WTC11 (cell line): ENCODE results near the gene SUMO1. TPM values are rescaled to one million over a fixed set of nuclear protein-coding genes. Genes with fewer than 3 reads are reported as not detected.

ENCODE experiments used
- ATAC-seq: fragments of 200-7000 bp; cut with Tn5 transposase; 2 replicates; pipeline ENCODE4 v1.10.0; 2021; ENCODE audit warnings: mild to moderate bottlenecking, moderate library complexity
- CTCF ChIA-PET: fragments of 300-600 bp; sonication (Branson Sonifier 250); formaldehyde crosslinking; loops from one replicate; lab custom pipeline; 2021; ENCODE audit warnings: antibody characterized with exemption; lab: Charles Lee
- POLR2A ChIA-PET: fragments of 350-600 bp; sonication (Branson Sonifier 250); formaldehyde crosslinking; loops from one replicate; lab custom pipeline; 2021; ENCODE audit warnings: antibody characterized with exemption; lab: Charles Lee
- DNase-seq: peaks from one replicate; pipeline ENCODE4 v3.0.0; 2021; ENCODE audit warnings: low spot score
- H3K27ac Mint-ChIP-seq: 2 replicates; pipeline ENCODE4 v1.8.0; 2021; ENCODE audit warnings: mixed read lengths
- H3K27me3 Mint-ChIP-seq: 2 replicates; pipeline ENCODE4 v1.8.0; 2021; ENCODE audit warnings: low read depth, mild to moderate bottlenecking, moderate library complexity, mixed read lengths
- H3K36me3 Mint-ChIP-seq: 2 replicates; pipeline ENCODE4 v1.8.0; 2021; ENCODE audit warnings: mixed read lengths
- H3K4me1 Mint-ChIP-seq: 2 replicates; pipeline ENCODE4 v1.8.0; 2022; ENCODE audit warnings: mixed read lengths
- H3K4me3 Mint-ChIP-seq: 2 replicates; pipeline ENCODE4 v1.8.0; 2021; ENCODE audit warnings: mild to moderate bottlenecking, moderate library complexity, mixed read lengths
- H3K9me3 Mint-ChIP-seq: 2 replicates; pipeline ENCODE4 v1.8.0; 2021; ENCODE audit warnings: mixed read lengths
- ATF3 ChIP-seq: sonication (generic); formaldehyde crosslinking; conservative IDR thresholded peaks from 2 replicates; pipeline ENCODE4 v1.8.1; 2022; ENCODE audit warnings: mild to moderate bottlenecking, missing genetic modification reagents
- CREB1 ChIP-seq: sonication (generic); formaldehyde crosslinking; IDR thresholded peaks from 2 replicates; pipeline ENCODE4 v1.8.0; 2023; ENCODE audit warnings: mild to moderate bottlenecking, missing genetic modification reagents
- CREM ChIP-seq: sonication (generic); formaldehyde crosslinking; IDR thresholded peaks from 2 replicates; pipeline ENCODE4 v1.8.1; 2022; ENCODE audit warnings: mild to moderate bottlenecking, missing genetic modification reagents, moderate library complexity
- EMX1 ChIP-seq: fragments of 250-450 bp; sonication (Bioruptor Pico); IDR thresholded peaks from 2 replicates; pipeline ENCODE4 v1.8.0; 2021; ENCODE audit warnings: mild to moderate bottlenecking
- ESRRA ChIP-seq: sonication (generic); formaldehyde crosslinking; IDR thresholded peaks from 2 replicates; pipeline ENCODE4 v1.8.1; 2022; ENCODE audit warnings: mild to moderate bottlenecking, missing genetic modification reagents, borderline replicate concordance
- FOXJ3 ChIP-seq: sonication (generic); formaldehyde crosslinking; IDR thresholded peaks from 2 replicates; pipeline ENCODE4 v1.9.0; 2021; ENCODE audit warnings: missing genetic modification reagents, mild to moderate bottlenecking, borderline replicate concordance
- GABPB1 ChIP-seq: sonication (generic); formaldehyde crosslinking; IDR thresholded peaks from 2 replicates; pipeline ENCODE4 v1.8.1; 2023; ENCODE audit warnings: mild to moderate bottlenecking, missing genetic modification reagents
- GRHL2 ChIP-seq: fragments of 250-450 bp; sonication (Bioruptor Pico); IDR thresholded peaks from 2 replicates; pipeline ENCODE4 v1.8.0; 2022; ENCODE audit warnings: mild to moderate bottlenecking, moderate library complexity; ENCODE audit not compliant: insufficient replicate concordance, severe bottlenecking
- GTF2I ChIP-seq: fragments of 250-450 bp; sonication (Bioruptor Pico); conservative IDR thresholded peaks from 2 replicates; pipeline ENCODE4 v1.4.0; 2021; ENCODE audit warnings: mild to moderate bottlenecking
- HMGXB4 ChIP-seq: sonication (generic); formaldehyde crosslinking; IDR thresholded peaks from 2 replicates; pipeline ENCODE4 v1.8.1; 2023; ENCODE audit warnings: mild to moderate bottlenecking, moderate library complexity, missing genetic modification reagents
- NR3C1 ChIP-seq: sonication (generic); formaldehyde crosslinking; conservative IDR thresholded peaks from 2 replicates; pipeline ENCODE4 v1.8.1; 2023; ENCODE audit warnings: low read depth, mild to moderate bottlenecking, missing genetic modification reagents
- SMAD4 ChIP-seq: sonication (generic); formaldehyde crosslinking; IDR thresholded peaks from 2 replicates; pipeline ENCODE4 v1.8.0; 2022; ENCODE audit warnings: mild to moderate bottlenecking, missing genetic modification reagents
- SOX15 ChIP-seq: fragments of 250-450 bp; sonication (Bioruptor Pico); IDR thresholded peaks from 2 replicates; pipeline ENCODE4 v1.9.0; 2021; ENCODE audit warnings: mild to moderate bottlenecking
- TEAD1 ChIP-seq: sonication (generic); formaldehyde crosslinking; IDR thresholded peaks from 2 replicates; pipeline ENCODE4 v1.8.0; 2022; ENCODE audit warnings: mild to moderate bottlenecking, missing genetic modification reagents
- USF2 ChIP-seq: sonication (generic); formaldehyde crosslinking; IDR thresholded peaks from 2 replicates; pipeline ENCODE4 v1.8.1; 2023; ENCODE audit warnings: mild to moderate bottlenecking, missing genetic modification reagents, moderate library complexity
- ZNF121 ChIP-seq: sonication (generic); formaldehyde crosslinking; IDR thresholded peaks from 2 replicates; pipeline ENCODE4 v1.8.0; 2023; ENCODE audit warnings: missing genetic modification reagents
- ZNF219 ChIP-seq: sonication (generic); formaldehyde crosslinking; IDR thresholded peaks from 2 replicates; pipeline ENCODE4 v1.8.0; 2023; ENCODE audit warnings: missing genetic modification reagents, mild to moderate bottlenecking, borderline replicate concordance
- ZNF317 ChIP-seq: sonication (generic); formaldehyde crosslinking; IDR thresholded peaks from 2 replicates; pipeline ENCODE4 v1.8.1; 2023; ENCODE audit warnings: low read depth, mild to moderate bottlenecking, moderate library complexity, missing genetic modification reagents, borderline replicate concordance
- ZNF396 ChIP-seq: fragments of 250-450 bp; sonication (Bioruptor Pico); IDR thresholded peaks from 2 replicates; pipeline ENCODE4 v1.8.0; 2021; ENCODE audit warnings: mild to moderate bottlenecking, moderate library complexity, borderline replicate concordance
- ZNF425 ChIP-seq: fragments of 250-450 bp; sonication (Bioruptor Pico); conservative IDR thresholded peaks from 2 replicates; pipeline ENCODE4 v1.9.0; 2021; ENCODE audit warnings: mild to moderate bottlenecking
- ZNF532 ChIP-seq: fragments of 250-450 bp; sonication (Bioruptor Pico); IDR thresholded peaks from 2 replicates; pipeline ENCODE4 v1.9.0; 2021; ENCODE audit warnings: mild to moderate bottlenecking, borderline replicate concordance
- ZNF671 ChIP-seq: fragments of 250-450 bp; sonication (Bioruptor Pico); IDR thresholded peaks from 2 replicates; pipeline ENCODE4 v1.8.0; 2021; ENCODE audit warnings: mild to moderate bottlenecking
- total RNA-seq: library from RNA; stranded (reverse); gene quantifications from 3 replicates; pipeline ENCODE4 v1.2.3, GENCODE V29; 2021
- TF ChIP-seq, protein P1 (sequence below): fragments of 250-450 bp; sonication (Bioruptor Pico); IDR thresholded peaks from 2 replicates; pipeline ENCODE4 v1.9.0; 2021; ENCODE audit warnings: moderate library complexity, mild to moderate bottlenecking, inconsistent platforms, borderline replicate concordance

The SUMO1 gene
- total RNA-seq, 1 experiment from 2014 or later: 172 TPM

GRCh38 chr2:202286595-202286994 lies 48.2 kb upstream of the SUMO1 start (continued):
- TF ChIP-seq ZNF425 (CRISPR knock-in tag): no peak
- TF ChIP-seq, protein P1, sequence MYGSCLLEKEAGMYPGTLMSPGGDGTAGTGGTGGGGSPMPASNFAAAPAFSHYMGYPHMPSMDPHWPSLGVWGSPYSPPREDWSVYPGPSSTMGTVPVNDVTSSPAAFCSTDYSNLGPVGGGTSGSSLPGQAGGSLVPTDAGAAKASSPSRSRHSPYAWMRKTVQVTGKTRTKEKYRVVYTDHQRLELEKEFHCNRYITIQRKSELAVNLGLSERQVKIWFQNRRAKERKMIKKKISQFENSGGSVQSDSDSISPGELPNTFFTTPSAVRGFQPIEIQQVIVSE (CRISPR knock-in tag): no peak
- TF ChIP-seq ZNF396 (CRISPR knock-in tag): no peak
- TF ChIP-seq HMGXB4 (CRISPR knock-in tag): no peak
- no peak for TF ChIP-seq EMX1
- TF ChIP-seq FOXJ3 (CRISPR knock-in tag): no peak
- TF ChIP-seq NR3C1: no peak
- no peak for TF ChIP-seq CREM (CRISPR knock-in tag)
- no peak for TF ChIP-seq CREB1
- TF ChIP-seq USF2 (CRISPR knock-in tag): no peak
- TF ChIP-seq ESRRA: no peak
- TF ChIP-seq TEAD1 (CRISPR knock-in tag): no peak

DNA sequence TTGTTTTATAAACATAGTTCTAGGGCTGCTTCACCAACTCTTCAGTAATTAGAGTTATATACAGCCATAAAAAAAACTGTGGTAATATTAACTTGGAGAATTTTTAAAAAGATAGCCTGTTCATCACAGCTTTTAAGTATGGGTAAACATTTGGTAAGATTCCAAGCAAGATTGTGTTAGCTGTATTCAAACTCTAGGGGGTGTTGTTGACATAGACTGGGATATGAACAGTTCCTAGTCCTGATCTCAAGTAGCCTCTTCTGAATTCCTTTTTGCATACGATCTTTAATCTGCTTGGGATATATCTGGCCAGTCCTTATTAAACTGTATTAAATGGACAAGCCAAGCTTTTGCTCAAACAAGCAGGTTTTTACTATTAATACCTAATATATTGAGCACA lies 40.5 kb upstream of the SUMO1 start:
- H3K4me3 Mint-ChIP-seq: no peak overlapping the region
- ChIA-PET CTCF (interaction anchor here (0.6 to 1.2 kb wide), 5 partner anchors 9 to 97 kb away, joined by 3 to 4 read pairs (median 3); partner anchors contain the start of gene BMPR2), POLR2A (interaction anchor here (1.3 kb wide), 1 partner anchor 9 kb away, joined by 3 read pairs; no protein-coding TSS in a partner anchor)
- H3K9me3 Mint-ChIP-seq: no peaks in the 10 kb centered on the region
- DNase-seq: no peak
- H3K27ac Mint-ChIP-seq: no peak overlapping the region
- H3K27me3 Mint-ChIP-seq: no peaks in the 10 kb centered on the region
- no peaks in the 10 kb centered on the region for H3K4me1 Mint-ChIP-seq
- TF ChIP-seq ZNF671 (CRISPR knock-in tag) (no peak), ZNF532 (CRISPR knock-in tag) (no peak), GABPB1 (CRISPR knock-in tag) (no peak), FOXJ3 (CRISPR knock-in tag) (no peak), TEAD1 (CRISPR knock-in tag) (no peak), GTF2I (CRISPR knock-in tag) (no peak), ZNF121 (CRISPR knock-in tag) (no peak), ZNF317 (CRISPR knock-in tag) (no peak), ZNF219 (CRISPR knock-in tag) (no peak), ATF3 (no peak), SOX15 (CRISPR knock-in tag) (no peak), CREB1 (no peak), GRHL2 (CRISPR knock-in tag) (no peak), SMAD4 (no peak)
- TF ChIP-seq, protein P1 (CRISPR knock-in tag): no peak
- ATAC-seq: peak; percentile 68
- peaks cover 51% of the 10 kb centered on the region for H3K36me3 Mint-ChIP-seq
